Raji (cell line): ENCODE results near the gene ITM2C.

ENCODE experiments used
- POLR2A ChIP-seq: IDR thresholded peaks from 2 replicates; pipeline ENCODE4 v1.6.1; 2011; ENCODE audit warnings: low read depth, low read length, control low read depth; ENCODE audit not compliant: insufficient read depth

ITM2C gene, protein sequence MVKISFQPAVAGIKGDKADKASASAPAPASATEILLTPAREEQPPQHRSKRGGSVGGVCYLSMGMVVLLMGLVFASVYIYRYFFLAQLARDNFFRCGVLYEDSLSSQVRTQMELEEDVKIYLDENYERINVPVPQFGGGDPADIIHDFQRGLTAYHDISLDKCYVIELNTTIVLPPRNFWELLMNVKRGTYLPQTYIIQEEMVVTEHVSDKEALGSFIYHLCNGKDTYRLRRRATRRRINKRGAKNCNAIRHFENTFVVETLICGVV

DNA sequence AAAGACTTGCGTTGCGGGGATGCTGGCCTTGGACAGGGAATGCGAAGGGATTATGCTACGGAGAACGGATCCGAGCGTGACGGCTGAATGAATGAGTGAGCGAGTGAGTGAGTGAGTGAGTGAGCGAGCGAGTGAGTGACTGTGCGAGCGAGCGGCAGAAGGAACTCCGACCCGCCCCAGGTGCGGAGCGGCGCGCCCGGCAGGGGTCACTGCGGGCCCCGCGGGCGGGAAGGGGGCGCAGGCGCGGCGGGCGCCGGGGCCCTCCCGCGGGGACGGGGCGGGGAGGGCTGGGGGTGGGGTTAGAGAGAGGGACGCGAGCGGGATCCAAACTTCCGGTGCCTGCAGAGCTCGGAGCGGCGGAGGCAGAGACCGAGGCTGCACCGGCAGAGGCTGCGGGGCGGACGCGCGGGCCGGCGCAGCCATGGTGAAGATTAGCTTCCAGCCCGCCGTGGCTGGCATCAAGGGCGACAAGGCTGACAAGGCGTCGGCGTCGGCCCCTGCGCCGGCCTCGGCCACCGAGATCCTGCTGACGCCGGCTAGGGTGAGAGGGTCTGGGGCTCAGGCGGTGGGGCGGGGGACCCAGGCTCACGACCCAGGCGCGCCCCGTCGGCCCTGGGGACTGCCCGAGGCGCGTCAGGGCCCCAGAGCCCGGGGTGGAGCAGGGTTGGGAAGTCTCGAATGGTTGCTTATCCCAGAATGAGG, at the start of gene ITM2C:
TSS of gene ITM2C (plus strand) at position 338 of the 702 bp plus-strand sequence. CDS start at position 422, 84 bp downstream.
- no peak for TF ChIP-seq POLR2A

DNA sequence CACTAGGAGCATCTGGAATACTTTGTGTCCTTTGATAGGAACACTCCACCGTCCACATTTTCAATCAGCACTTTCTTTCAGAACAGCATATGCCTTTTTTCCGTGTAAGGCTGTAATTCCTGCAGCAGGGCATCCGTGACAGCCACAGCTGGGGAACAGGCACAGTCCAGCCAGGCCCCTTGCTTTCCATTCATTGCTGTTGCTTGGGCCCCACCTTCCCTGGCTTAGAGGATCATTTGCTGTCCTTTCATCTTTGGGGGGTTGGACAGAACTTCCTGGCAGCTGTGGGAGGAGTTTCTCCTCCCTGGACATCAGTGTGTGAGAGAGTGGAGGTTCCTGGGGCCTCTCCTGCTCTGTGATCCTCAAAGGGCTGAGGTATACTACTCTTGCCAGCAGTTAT, 49.7 kb upstream of the ITM2C start:
- no peak for TF ChIP-seq POLR2A

DNA sequence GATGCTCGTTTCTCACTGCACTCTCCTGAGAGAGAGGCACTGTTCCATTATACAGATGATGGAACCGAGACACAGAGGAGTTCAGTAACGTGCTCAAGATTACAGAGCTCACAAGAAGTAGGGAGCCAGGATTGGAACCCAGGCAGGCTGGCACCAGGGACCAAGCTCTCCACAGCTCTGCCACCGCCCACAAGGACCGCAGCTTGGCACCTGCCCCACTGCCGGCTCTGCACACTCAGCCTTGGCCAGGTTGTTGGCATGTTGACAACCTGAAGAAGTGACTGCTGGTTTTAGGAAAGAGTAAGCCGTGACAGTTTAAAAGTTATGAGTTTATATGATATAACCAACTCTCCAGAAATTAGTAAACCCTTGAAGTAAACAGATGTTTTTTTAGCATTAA, 48.0 kb upstream of the ITM2C start:
- no peak for TF ChIP-seq POLR2A

DNA sequence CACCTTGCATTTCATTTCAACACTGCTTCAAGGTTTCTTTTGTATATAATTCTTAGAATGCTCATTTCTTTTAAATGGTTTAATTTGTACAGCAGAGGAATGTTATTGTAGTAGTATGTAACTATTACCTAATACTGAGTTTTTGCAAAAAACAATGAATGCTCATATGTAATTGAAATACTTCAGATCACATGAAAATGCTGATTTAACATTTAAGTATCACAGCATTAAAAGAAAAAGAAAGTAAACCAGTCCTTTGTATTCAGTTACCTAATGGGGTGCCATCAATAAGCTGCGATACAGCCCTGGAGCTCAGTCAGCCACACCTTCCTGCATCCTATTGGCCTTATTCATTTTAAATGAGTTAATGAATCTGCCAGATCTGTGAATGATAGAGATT, 45.3 kb upstream of the ITM2C start:
- no peak for TF ChIP-seq POLR2A

DNA sequence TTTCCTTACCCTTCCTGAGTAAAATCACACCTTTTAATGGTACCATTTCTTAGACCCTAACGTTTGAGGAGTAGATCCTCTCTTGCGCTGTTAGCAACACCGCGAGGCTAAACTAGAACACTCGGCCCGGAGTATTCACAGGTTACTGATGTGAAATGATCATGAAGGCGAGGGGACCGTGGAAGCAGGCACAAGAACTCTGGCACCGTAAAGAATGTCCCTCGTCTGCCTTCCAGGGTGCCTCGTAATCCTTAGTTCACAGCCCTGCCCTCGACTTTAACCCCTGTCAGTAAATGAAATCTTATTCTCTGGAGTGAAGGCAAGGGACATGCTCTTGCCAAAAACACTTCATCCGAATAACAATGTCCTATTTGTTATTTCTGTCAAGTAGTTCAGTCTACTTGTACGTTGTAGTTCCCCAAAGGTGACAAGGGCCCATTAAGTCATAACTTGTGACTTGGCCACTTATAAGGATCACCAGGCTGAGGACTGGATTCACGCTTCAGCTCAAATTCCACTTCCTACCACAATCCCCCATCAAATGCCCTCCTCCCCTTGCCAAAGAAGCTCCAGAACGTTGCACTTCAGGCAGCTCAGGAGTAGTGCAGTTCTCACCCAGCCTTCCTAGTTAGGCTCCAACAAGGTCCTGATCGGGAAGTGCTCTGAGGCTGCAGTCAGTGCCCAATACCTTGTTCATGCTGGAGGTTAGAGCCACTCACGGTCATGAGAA, 43.3 kb upstream of the ITM2C start:
- no peak for TF ChIP-seq POLR2A

DNA sequence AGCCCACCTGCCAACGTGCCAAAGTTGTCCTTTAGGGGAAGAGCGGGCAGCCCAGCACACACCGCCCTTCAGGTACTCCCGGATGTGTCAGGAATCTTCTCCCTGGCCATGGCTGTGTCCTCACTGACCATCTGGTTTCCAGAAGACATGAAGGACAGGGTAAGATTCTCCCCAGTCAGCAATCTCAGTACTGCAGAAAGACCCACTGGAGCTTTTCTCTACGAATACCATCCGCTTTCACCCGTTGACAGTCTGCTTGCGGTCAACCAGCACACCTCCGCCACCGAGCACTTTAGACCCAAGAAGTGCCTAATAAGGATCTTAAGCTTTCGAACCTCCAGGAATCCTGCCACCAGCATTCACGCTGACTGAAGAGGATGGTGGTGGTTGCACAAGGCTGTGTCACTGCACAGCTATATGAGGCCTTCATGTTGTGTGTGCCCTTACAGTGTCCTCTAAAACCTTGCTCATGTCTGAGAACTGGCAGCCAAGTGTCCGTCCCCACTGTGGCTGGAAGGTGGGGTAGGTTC, 42.7 kb upstream of the ITM2C start:
- TF ChIP-seq POLR2A: no peak

DNA sequence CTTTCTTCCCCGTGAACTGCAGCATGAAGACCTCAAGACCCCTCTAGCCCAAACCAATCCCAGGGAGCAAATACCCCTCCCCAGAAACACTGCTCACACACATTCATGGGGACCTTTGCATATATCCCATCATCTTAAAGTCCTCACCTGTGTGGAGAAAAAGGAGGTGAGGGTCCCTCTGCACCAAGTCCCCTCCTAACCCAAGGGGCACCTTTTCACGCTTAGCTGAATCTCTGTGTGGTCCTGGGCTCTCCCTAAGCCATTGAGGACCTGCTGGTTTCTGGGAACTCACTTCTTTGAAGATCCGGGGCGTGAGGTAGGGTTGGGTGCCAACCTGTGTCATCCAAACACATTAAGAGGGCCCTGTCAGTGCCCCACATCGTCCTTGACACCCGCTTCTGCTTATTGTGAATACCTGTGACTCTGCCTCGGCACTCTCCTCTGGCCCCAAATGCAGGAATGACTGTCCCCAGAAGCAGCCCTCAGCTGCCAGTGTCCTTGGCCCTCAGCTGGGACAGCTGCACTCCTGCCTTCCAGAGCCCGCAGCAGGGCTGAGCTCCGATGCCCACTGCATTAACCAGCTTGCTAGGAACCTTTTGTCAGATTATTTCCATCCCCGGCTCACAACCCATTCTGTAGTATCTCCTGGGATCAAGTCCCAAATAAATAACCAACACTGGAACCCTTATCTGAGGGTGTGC, 41.3 kb upstream of the ITM2C start:
- no peak for TF ChIP-seq POLR2A

DNA sequence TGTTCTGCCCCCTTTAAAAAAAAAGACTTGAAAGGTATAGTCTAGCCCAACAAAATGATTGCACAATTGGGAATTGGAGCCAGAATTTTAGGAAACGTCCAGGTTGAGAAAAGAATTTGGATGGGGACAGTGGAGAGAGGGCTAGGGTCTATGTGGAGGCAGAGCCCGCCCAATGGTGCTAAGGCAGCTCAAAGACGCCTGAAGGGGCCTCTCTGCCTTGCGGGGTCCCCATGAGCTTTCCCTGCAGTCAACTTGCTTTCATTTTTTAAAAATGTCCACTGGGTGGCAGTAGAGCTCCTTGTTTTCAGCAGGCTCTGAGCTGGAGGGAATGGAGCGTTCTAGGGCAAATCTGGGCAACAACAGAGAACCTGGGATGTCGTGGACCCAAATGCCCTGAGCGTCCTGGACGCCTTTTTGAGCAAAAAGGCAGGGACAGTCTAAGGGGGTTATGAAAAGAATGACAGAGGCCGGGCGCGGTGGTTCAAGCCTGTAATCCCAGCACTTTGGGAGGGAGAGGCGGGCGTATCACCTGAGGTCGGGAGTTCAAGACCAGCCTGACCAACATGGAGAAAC, 40.2 kb upstream of the ITM2C start:
- TF ChIP-seq POLR2A: no peak

DNA sequence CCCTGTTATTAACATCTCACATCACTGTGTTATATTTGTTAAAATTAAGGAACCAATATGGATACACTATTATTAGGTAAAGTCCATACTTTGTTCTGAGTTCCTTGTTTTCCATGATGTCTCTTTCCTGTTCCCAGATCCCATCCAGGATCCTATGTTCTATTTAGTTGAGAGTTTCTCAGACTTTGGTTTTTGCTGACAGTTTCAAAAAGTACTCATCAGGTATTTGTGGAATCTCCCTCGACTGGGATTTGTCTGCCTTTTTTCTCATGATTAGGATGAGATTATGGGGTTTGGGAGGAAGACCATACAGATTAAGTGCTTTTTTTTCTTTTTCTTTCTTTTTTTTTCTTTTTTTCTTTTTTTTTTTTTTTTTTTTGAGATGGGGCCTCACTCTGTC, 39.4 kb upstream of the ITM2C start:
- TF ChIP-seq POLR2A: no peak

DNA sequence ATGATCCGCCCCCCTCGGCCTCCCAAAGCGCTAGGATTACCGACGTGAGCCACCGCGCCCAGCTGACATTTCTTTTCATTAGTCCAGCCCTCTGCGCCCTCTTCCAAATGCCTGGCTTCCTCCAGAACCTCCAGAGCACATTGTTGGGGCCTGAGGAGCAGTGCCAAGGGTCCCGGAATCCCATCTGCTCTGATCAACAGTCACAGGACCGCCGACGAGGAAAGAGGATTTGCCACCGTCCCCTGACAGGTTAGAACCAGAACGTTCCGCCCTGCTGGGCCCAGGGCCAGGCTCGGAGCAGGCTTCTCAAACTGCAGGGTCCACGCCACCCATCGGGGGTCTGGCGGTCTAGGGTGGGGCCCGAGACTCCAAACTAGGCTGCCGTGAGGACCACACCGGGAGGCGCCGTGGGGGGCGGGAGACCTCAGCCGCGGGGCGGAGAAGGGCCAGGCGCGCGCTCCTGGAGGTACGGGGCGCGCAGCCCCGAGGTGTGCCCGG, 36.9 kb upstream of the ITM2C start:
- TF ChIP-seq POLR2A: no peak

DNA sequence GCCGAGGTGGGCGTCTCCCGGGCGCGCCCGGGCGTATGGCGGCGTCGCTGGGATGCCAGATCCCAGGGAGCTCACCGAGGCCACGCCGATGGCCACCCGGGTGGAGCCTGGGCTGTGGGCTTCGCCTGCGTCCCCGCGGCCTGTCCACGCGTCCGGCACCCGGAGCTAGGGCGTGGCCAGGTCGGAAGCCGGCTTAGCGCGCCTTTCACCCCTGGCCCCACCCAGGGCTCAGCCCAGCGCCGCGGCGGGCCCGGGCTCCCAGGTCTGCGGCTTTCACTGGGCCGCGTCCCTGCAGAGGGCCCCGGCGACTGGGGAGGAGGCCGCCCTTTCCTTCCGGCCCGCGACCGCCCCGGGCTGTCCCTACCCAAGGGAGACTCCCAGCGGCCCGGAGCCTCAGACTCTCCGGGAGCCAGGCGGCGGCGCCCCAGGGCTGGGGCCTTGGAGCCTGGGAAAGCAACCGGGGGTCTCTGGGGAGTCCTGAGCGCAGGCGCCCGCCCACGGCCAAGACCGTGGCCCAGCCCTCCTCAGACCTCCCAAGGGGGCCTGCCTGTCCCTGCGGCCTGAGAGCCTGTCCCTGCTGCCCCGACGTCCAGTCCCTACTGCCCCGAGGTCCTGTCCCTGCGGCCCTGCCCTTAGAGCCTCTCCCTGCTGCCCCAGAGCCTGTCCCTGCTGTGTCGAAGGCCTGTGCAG, 36.3 kb upstream of the ITM2C start:
- TF ChIP-seq POLR2A: no peak

DNA sequence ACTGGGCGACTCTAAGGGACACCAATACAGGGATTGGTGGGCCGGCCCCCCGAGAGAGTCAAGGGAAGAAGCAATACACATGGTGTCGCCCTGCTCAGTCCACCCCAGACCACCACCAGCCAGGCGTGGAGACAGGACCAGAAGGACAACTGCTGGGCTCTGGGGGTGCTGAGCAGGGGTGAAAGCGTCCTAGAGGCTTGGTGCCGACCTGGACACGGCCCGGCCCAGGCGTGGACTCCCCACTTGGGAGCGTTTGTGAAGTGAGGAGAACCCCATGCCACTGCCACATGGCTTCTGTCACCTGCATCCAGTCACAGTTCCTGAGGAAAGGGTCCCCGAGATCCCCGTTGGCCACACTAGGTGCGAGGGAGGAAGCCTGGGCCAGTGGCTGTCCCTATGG, 35.4 kb upstream of the ITM2C start:
- no peak for TF ChIP-seq POLR2A

DNA sequence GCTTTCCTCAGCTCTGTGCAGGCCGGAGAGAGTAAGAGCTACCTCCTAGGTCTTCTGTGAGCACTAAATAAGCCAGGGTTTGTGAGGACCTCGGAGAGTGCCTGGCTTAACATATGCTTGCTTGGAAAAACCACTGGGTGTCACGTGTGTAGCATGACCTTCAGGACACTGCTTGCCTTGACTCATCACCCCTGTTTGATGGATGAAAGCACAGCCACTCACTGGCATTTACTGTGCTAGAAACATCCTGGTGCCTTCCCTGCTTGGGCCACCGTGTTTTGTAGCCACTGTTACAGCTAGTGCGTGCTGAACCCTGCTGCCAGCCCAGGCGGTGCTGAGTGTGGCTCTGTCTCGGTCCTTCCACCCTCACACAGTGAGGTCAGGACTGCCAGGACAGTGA, 34.8 kb upstream of the ITM2C start:
- TF ChIP-seq POLR2A: no peak

DNA sequence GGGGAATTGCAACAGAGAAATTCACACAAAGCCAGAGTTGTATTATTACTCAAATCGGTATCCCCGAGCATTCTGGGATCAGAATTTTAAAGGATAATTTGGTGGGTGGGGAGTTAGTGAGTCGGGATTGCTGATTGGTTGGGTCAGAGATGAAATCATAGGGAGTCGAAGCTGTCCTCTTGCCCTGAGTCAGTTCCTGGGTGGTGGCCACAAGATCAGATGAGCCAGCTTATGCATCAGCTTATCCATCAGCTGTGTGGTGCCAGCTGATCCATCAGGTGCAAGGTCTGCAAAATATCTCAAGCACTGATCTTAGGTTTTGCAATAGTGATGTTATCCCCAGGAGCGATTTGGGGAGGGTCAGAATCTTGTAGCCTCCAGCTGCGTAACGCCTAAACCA, 34.3 kb upstream of the ITM2C start:
- TF ChIP-seq POLR2A: no peak

DNA sequence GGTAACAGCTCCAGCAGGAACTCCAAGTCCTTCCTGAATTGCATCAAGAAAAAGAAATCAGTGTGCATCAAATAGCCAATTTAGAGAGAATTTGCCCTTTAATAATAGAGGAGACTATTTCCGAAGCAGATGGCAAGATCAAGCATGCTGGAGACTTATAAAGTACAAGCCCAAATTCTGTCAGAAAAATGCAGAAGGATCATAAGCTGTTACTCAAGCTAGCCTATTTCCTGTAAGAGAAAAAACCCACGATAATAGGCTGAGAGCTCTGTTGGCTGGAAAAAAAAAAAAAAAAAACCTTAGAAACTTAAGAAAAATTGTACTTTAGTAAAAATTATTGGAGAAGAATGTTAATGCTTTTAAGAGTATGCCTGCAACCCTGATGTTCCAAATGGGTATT, 24.4 kb upstream of the ITM2C start:
- no peak for TF ChIP-seq POLR2A

DNA sequence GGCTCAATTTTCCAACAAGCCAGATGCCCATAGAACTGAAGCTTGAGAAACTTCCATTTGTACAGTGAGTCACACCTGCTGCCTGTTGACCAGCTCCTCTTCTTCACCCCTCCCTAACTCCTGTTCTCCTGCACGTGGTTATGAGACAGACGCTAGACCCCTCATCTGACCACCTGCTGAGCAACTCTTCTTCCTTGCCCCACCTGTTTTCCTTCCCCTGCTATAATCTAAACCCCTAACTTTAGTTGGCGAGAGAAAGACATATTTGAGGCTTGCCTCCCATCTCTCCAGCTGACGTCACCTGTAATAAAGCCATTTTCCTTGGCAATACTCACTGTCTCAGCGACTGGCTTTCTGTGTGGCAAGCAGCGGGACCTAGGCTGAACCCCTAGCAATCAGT, 22.3 kb upstream of the ITM2C start:
- TF ChIP-seq POLR2A: no peak
